K562 (cell line): Measurements from ENCODE around the gene PTGIR. TPM values are rescaled to one million over a fixed set of nuclear protein-coding genes. Genes with fewer than 3 reads are reported as not detected.
A peak's percentile ranks its signal among the peaks of the same experiment; 100 is the strongest.

Experiments
- CBX5 ChIP-seq: IDR thresholded peaks from 2 replicates; pipeline ENCODE4 v1.6.1; 2014; ENCODE audit warnings: low read depth, borderline replicate concordance
- COPS2 ChIP-seq: fragments of 450-650 bp; conservative IDR thresholded peaks from 2 replicates; pipeline ENCODE4 v1.6.1; 2016; ENCODE audit warnings: mild to moderate bottlenecking, moderate library complexity
- CREM ChIP-seq: IDR thresholded peaks from 2 replicates; pipeline ENCODE4 v1.6.1; 2014; ENCODE audit warnings: antibody characterized with exemption, low read depth
- DNMT1 ChIP-seq: fragments of 450-650 bp; IDR thresholded peaks from 2 replicates; pipeline ENCODE4 v1.6.1; 2016; ENCODE audit warnings: antibody characterized with exemption, mild to moderate bottlenecking
- E2F5 ChIP-seq: sonication (generic); formaldehyde crosslinking; IDR thresholded peaks from 2 replicates; pipeline ENCODE4 v1.8.0; 2022; ENCODE audit warnings: mild to moderate bottlenecking, missing genetic modification reagents
- ELF2 ChIP-seq: fragments of 250-450 bp; sonication (Bioruptor Pico); IDR thresholded peaks from 2 replicates; pipeline ENCODE4 v1.5.0; 2021; ENCODE audit warnings: mild to moderate bottlenecking
- ETV1 ChIP-seq: fragments of 450-650 bp; conservative IDR thresholded peaks from 2 replicates; pipeline ENCODE4 v1.6.1; 2016; ENCODE audit warnings: missing genetic modification characterization, control low read depth, low read depth, missing compliant biosample characterization
- FOXA3 ChIP-seq, 2 experiments: fragments of 450-650 bp in 1 of 2; sonication (generic) in 1 of 2; formaldehyde crosslinking; IDR thresholded peaks in 1 of 2; conservative IDR thresholded peaks in 1 of 2; 2 replicates each; pipeline versions ENCODE4 v1.4.0 to v1.8.0; 2020 to 2022; ENCODE audit warnings: mild to moderate bottlenecking in 2 of 2, missing genetic modification reagents in 1 of 2
- MAFK ChIP-seq: IDR thresholded peaks from 2 replicates; pipeline ENCODE4 v1.6.1; 2011; ENCODE audit warnings: low read length, improper control_type of control experiment
- OTX1 ChIP-seq: fragments of 450-650 bp; formaldehyde crosslinking; IDR thresholded peaks from 2 replicates; pipeline ENCODE4 v1.4.0; 2022; ENCODE audit warnings: mild to moderate bottlenecking
- PTRF ChIP-seq: fragments of 450-650 bp; IDR thresholded peaks from 2 replicates; pipeline ENCODE4 v1.6.1; 2016; ENCODE audit warnings: mild to moderate bottlenecking, missing genetic modification characterization, missing compliant biosample characterization
- RBM17 ChIP-seq: fragments of 200-400 bp; formaldehyde crosslinking; IDR thresholded peaks from 2 replicates; pipeline ENCODE4 v1.6.1; 2017; ENCODE audit warnings: low read depth, mild to moderate bottlenecking, low read length, borderline replicate concordance
- RBM25 ChIP-seq: fragments of 200-400 bp; formaldehyde crosslinking; IDR thresholded peaks from 2 replicates; pipeline ENCODE4 v1.6.1; 2018; ENCODE audit warnings: low read length, low read depth, moderate library complexity; ENCODE audit not compliant: severe bottlenecking
- SMAD1 ChIP-seq: fragments of 150-350 bp; IDR thresholded peaks from 2 replicates; pipeline ENCODE4 v1.6.1; 2014; ENCODE audit warnings: low read length, low read depth; ENCODE audit not compliant: partially characterized antibody
- TCF7 ChIP-seq: sonication (generic); IDR thresholded peaks from 2 replicates; pipeline ENCODE4 v1.6.1; 2016; ENCODE audit warnings: antibody characterized with exemption, borderline replicate concordance
- THRAP3 ChIP-seq: fragments of 450-650 bp; IDR thresholded peaks from 2 replicates; pipeline ENCODE4 v1.6.1; 2016; ENCODE audit warnings: mild to moderate bottlenecking, inconsistent platforms, borderline replicate concordance
- WHSC1 ChIP-seq: IDR thresholded peaks from one replicate; pipeline ENCODE4 v1.6.1; 2012; ENCODE audit warnings: low read length, control low read depth, inconsistent platforms
- ZMIZ1 ChIP-seq, 2 experiments: fragments of 150-350 bp in 1 of 2; IDR thresholded peaks; 2 replicates each; pipeline ENCODE4 v1.6.1; 2012 to 2016; ENCODE audit warnings: low read depth in 2 of 2, low read length in 2 of 2, mild to moderate bottlenecking in 1 of 2, moderate library complexity in 1 of 2
- ZNF174 ChIP-seq: fragments of 250-450 bp; sonication (Bioruptor Pico); IDR thresholded peaks from 2 replicates; pipeline ENCODE4 v1.4.0; 2020; ENCODE audit warnings: mild to moderate bottlenecking
- ZNF175 ChIP-seq: fragments of 200-800 bp; sonication (Bioruptor generic); IDR thresholded peaks from 2 replicates; pipeline ENCODE4 v1.6.1; 2016; ENCODE audit warnings: low read depth, mild to moderate bottlenecking, missing genetic modification characterization, missing compliant biosample characterization
- ZNF232 ChIP-seq: sonication (generic); formaldehyde crosslinking; IDR thresholded peaks from 2 replicates; pipeline ENCODE4 v1.8.0; 2022; ENCODE audit warnings: mild to moderate bottlenecking, missing genetic modification reagents
- polyA plus RNA-seq, 8 experiments: library from polyadenylated mRNA; depleted of rRNA in 4 of 8; stranded (reverse) in 5 of 8; unstranded in 3 of 8; fragments of >200 nt; fragmentation: Nextera tagmentation in 2 of 8; fragmentation: Illumina TruSeq in 1 of 8; extraction: Ambion mirVana in 2 of 8; extraction: Trizol in 1 of 8; gene quantifications; 2 replicates each; pipeline versions ENCODE4 v1.2.1 to v1.2.3, GENCODE V29; 2011 to 2014; ENCODE audit warnings: inconsistent platforms in 1 of 8, missing spikeins in 1 of 8
- total RNA-seq, 7 experiments: library from RNA; depleted of rRNA in 6 of 7; stranded (reverse); fragments of >200 nt in 6 of 7; fragmentation: Illumina TruSeq in 2 of 7; extraction: Trizol in 2 of 7; gene quantifications; 2 replicates each; pipeline versions ENCODE4 v1.2.1 to v1.2.3, GENCODE V29; 2011 to 2021; ENCODE audit warnings: low replicate concordance in 1 of 7
- TF ChIP-seq, protein P1 (sequence below): fragments of 450-650 bp; conservative IDR thresholded peaks from 2 replicates; pipeline ENCODE4 v1.6.1; 2016; ENCODE audit warnings: missing genetic modification characterization, low read depth, mild to moderate bottlenecking, missing compliant biosample characterization, moderate library complexity
- TF ChIP-seq, protein P2 (sequence below): sonication (generic); formaldehyde crosslinking; IDR thresholded peaks from 2 replicates; pipeline ENCODE4 v1.8.0; 2022; ENCODE audit warnings: mild to moderate bottlenecking, missing genetic modification reagents

Gene PTGIR
- total and polyA plus RNA-seq, 9 of the 15 experiments (the other 6 are each of a cell fraction or from before 2014, with no cell fraction given): 0.11 to 3.4 (median 1.1) TPM; not detected in 1

DNA sequence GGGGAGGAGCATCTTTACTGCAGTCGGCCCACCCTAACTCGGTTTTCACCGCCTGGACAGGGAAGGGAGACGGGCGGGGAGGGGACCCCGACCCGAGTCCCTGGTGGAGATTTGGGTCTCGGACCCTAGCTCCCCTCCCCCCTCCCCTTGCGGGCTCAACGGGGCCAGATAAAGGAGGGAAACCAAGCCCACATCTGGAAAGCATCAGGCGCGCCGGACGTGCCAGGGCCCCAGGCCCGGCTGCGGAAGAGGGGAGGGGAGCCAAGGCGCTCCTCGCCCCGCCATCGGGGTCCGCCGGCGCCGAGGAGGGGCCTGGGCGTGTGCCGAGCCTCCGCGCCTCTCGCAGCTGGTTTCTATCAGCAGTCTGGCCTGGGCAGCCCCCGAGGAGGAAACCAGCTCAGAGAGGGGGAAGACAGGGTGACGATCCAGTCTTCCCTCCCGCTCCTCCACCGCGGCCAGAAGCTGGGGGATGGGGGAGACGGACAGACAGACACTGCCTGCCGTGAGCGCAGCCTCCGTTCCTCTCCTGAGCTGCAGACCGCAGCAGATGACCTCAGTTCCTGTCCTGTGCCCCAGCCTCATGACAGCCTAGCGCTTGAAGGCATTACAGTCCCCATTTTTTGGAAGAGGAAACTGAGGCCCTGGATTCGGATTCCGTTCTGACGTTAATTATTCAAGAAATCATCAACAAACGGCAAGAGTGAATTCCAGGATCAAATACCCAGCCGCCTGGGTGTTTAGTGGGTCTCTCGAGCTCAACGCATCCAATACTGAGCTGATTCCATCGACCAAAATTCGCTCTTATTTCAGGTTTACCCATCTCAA lies 14.7 kb upstream of the PTGIR start (continued):
- no peak for TF ChIP-seq ZNF232 (CRISPR knock-in tag)
- no peak for TF ChIP-seq WHSC1
- no peak for TF ChIP-seq OTX1 (CRISPR knock-in tag)
- TF ChIP-seq SMAD1: no peak
- TF ChIP-seq ETV1 (tag): peak; percentile 84
- no peak for TF ChIP-seq THRAP3
- TF ChIP-seq CBX5: no peak
- no peak for TF ChIP-seq PTRF (tag)
- no peak for TF ChIP-seq ZNF175 (CRISPR knock-in tag)
- no peak for TF ChIP-seq FOXA3 (CRISPR knock-in tag; conservative IDR thresholded peaks at IDR 0.05 in 1 of 2, IDR thresholded peaks at IDR 0.05 in 1 of 2)
- TF ChIP-seq ZMIZ1 (IDR thresholded peaks at IDR 0.05; ENCODE audit: low read depth in 2 of 2, low read length in 2 of 2): no peak
- TF ChIP-seq DNMT1: no peak
- TF ChIP-seq E2F5: no peak
- no peak for TF ChIP-seq TCF7
- TF ChIP-seq COPS2: no peak
- TF ChIP-seq, protein P1, sequence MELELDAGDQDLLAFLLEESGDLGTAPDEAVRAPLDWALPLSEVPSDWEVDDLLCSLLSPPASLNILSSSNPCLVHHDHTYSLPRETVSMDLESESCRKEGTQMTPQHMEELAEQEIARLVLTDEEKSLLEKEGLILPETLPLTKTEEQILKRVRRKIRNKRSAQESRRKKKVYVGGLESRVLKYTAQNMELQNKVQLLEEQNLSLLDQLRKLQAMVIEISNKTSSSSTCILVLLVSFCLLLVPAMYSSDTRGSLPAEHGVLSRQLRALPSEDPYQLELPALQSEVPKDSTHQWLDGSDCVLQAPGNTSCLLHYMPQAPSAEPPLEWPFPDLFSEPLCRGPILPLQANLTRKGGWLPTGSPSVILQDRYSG (tag): no peak
- TF ChIP-seq RBM17: no peak
- TF ChIP-seq, protein P2, sequence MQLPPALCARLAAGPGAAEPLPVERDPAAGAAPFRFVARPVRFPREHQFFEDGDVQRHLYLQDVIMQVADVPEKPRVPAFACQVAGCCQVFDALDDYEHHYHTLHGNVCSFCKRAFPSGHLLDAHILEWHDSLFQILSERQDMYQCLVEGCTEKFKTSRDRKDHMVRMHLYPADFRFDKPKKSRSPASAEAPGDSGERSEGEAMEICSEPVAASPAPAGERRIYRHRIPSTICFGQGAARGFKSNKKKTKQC (CRISPR knock-in tag): no peak; the same call in 1 of the 2 replicates
- TF ChIP-seq ELF2 (CRISPR knock-in tag): no peak
- TF ChIP-seq MAFK: no peak
- peak; percentile 67 for TF ChIP-seq RBM25
- TF ChIP-seq CREM: no peak
- no peak for TF ChIP-seq ZNF174
